K562 (cell line): ENCODE results near the gene SH3D19. TPM values are rescaled to one million over a fixed set of nuclear protein-coding genes. Genes with fewer than 3 reads are reported as not detected.

Experiments used
- ATAC-seq: fragments of 200-7000 bp; cut with Tn5 transposase; 3 replicates; pipeline ENCODE4 v1.9.1; 2020; ENCODE audit warnings: moderate library complexity
- BruUV-seq: library from RNA; stranded (reverse); fragments of 400-500 nt; replicated peaks from 2 replicates; lab custom pipeline; 2021; lab: Mats Ljungman, UMichigan
- CTCF ChIA-PET: fragments of 300-600 bp; formaldehyde crosslinking; extraction: SDS; loops from one replicate; lab custom pipeline; 2021; ENCODE audit warnings: low intra/inter-chr PET ratio; lab: Yijun Ruan, JAX
- POLR2A ChIA-PET: fragments of 300-600, 350-650 bp; sonication (Branson Sonifier 250); formaldehyde crosslinking; extraction: SDS; loops from one replicate; lab custom pipeline; 2021; ENCODE audit warnings: antibody characterized with exemption, inconsistent platforms; lab: Yijun Ruan, JAX
- DNase-seq, 4 experiments: peaks; one replicate each; pipeline versions ENCODE4 v3.0.0 to v3.0.0-alpha.2; 2011 to 2018; ENCODE audit warnings: low spot score in 3 of 4, mixed read lengths in 3 of 4; ENCODE audit errors: extremely low read depth in 1 of 4
- FAIRE-seq: peaks from 2 replicates; lab custom pipeline; 2011; peaks lifted over from hg19 to GRCh38; lab: Jason Lieb, UNC
- H2AFZ ChIP-seq: 2 replicates; pipeline ENCODE4 v1.6.0; 2011; ENCODE audit warnings: low read depth, low read length, control low read depth, inconsistent platforms
- H3K27ac ChIP-seq: fragments of 200-600 bp; 3 replicates; pipeline ENCODE4 v1.8.0; 2011; ENCODE audit warnings: low read depth, mild to moderate bottlenecking, control low read depth, inconsistent platforms, low read length, moderate library complexity, mixed read lengths; ENCODE audit errors: extremely low read depth
- H3K27me3 ChIP-seq, 2 experiments: fragments of 300-600 bp in 1 of 2; 2 replicates in 1 of 2; 3 replicates in 1 of 2; pipeline versions ENCODE4 v1.6.0 to v1.8.0; 2011; ENCODE audit warnings: inconsistent platforms in 2 of 2, low read length in 2 of 2, mild to moderate bottlenecking in 1 of 2, mixed read lengths in 1 of 2, moderate library complexity in 1 of 2; ENCODE audit not compliant: control insufficient read depth in 2 of 2, insufficient read depth in 2 of 2
- H3K36me3 ChIP-seq: fragments of 300-600 bp; 3 replicates; pipeline ENCODE4 v1.8.0; 2011; ENCODE audit warnings: mild to moderate bottlenecking, low read length, inconsistent platforms; ENCODE audit not compliant: control insufficient read depth, insufficient read depth
- H3K4me1 ChIP-seq, 2 experiments: fragments of 200-600 bp in 1 of 2; replicated peaks in 1 of 2; 2 replicates in 1 of 2; 3 replicates in 1 of 2; pipeline versions ENCODE4 v1.5.1 to v1.8.0; 2011; ENCODE audit warnings: inconsistent platforms in 2 of 2, low read length in 2 of 2, mild to moderate bottlenecking in 1 of 2, mixed read lengths in 1 of 2, moderate library complexity in 1 of 2; ENCODE audit not compliant: control insufficient read depth in 2 of 2, insufficient read depth in 2 of 2
- H3K4me2 ChIP-seq: 2 replicates; pipeline ENCODE4 v1.6.1; 2011; ENCODE audit warnings: low read length, control low read depth, inconsistent platforms, mixed read lengths; ENCODE audit not compliant: insufficient read depth
- H3K4me3 ChIP-seq: fragments of 200-600 bp; sonication (generic), shearing (Covaris generic); 2 replicates; pipeline ENCODE4 v1.5.1; 2016; ENCODE audit warnings: control low read depth, inconsistent platforms
- H3K79me2 ChIP-seq: fragments of 200-600 bp; 3 replicates; pipeline ENCODE4 v1.8.0; 2011; ENCODE audit warnings: low read length, inconsistent platforms; ENCODE audit not compliant: control insufficient read depth, insufficient read depth
- H3K9ac ChIP-seq, 2 experiments: 2 replicates each; pipeline versions ENCODE4 v1.6.0 to v1.6.1; 2011; ENCODE audit warnings: low read depth in 2 of 2, low read length in 2 of 2, control low read depth in 1 of 2, inconsistent platforms in 1 of 2, mild to moderate bottlenecking in 1 of 2, mixed read lengths in 1 of 2; ENCODE audit not compliant: insufficient read depth in 1 of 2
- H3K9me1 ChIP-seq: one replicate; pipeline ENCODE4 v1.6.0; 2011; ENCODE audit warnings: inconsistent platforms, mild to moderate bottlenecking, low read length, moderate library complexity; ENCODE audit not compliant: control insufficient read depth, insufficient read depth
- H3K9me3 ChIP-seq: replicated peaks from 2 replicates; pipeline ENCODE4 v1.5.1; 2011; ENCODE audit warnings: low read depth, low read length, inconsistent platforms; ENCODE audit not compliant: control insufficient read depth, insufficient read depth
- H4K20me1 ChIP-seq: replicated peaks from 2 replicates; pipeline ENCODE4 v1.6.1; 2011; ENCODE audit warnings: low read length, inconsistent platforms, mixed read lengths; ENCODE audit not compliant: control insufficient read depth, insufficient read depth
- AFF4 ChIP-seq: sonication (generic); formaldehyde crosslinking; IDR thresholded peaks from 2 replicates; pipeline ENCODE4 v1.8.0; 2023; ENCODE audit warnings: mild to moderate bottlenecking, missing genetic modification reagents
- CBFA2T2 ChIP-seq: fragments of 450-650 bp; conservative IDR thresholded peaks from 2 replicates; pipeline ENCODE4 v1.6.1; 2017; ENCODE audit warnings: mild to moderate bottlenecking
- ERF ChIP-seq: fragments of 450-650 bp; formaldehyde crosslinking; IDR thresholded peaks from 2 replicates; pipeline ENCODE4 v1.4.0; 2020; ENCODE audit warnings: mild to moderate bottlenecking, mixed read lengths
- FOXJ3 ChIP-seq: sonication (generic); formaldehyde crosslinking; IDR thresholded peaks from 2 replicates; pipeline ENCODE4 v1.4.0; 2020; ENCODE audit warnings: mild to moderate bottlenecking, missing genetic modification reagents
- FOXP1 ChIP-seq: sonication (generic); formaldehyde crosslinking; IDR thresholded peaks from 2 replicates; pipeline ENCODE4 v1.8.0; 2022; ENCODE audit warnings: mild to moderate bottlenecking, missing genetic modification reagents
- HMG20A ChIP-seq: fragments of 450-650 bp; formaldehyde crosslinking; conservative IDR thresholded peaks from 2 replicates; pipeline ENCODE4 v1.4.0; 2020; ENCODE audit warnings: mild to moderate bottlenecking, mixed read lengths
- HMG20B ChIP-seq: fragments of 250-450 bp; sonication (Bioruptor Pico); IDR thresholded peaks from 2 replicates; pipeline ENCODE4 v1.5.0; 2021; ENCODE audit warnings: mild to moderate bottlenecking
- MCM5 ChIP-seq: fragments of 450-650 bp; IDR thresholded peaks from 2 replicates; pipeline ENCODE4 v1.6.1; 2016; ENCODE audit warnings: low read depth
- MYNN ChIP-seq, 2 experiments: sonication (generic); formaldehyde crosslinking in 1 of 2; IDR thresholded peaks; 2 replicates each; pipeline versions ENCODE4 v1.5.0 to v1.6.1; 2016 to 2020; ENCODE audit warnings: antibody characterized with exemption in 1 of 2, missing genetic modification reagents in 1 of 2
- SMAD2 ChIP-seq: fragments of 150-350 bp; IDR thresholded peaks from 2 replicates; pipeline ENCODE4 v1.6.1; 2014; ENCODE audit warnings: low read depth, mild to moderate bottlenecking, low read length
- XRCC5 ChIP-seq: fragments of 200-400 bp; formaldehyde crosslinking; IDR thresholded peaks from 2 replicates; pipeline ENCODE4 v1.6.1; 2017; ENCODE audit warnings: low read depth, mild to moderate bottlenecking, low read length
- YBX1 ChIP-seq: fragments of 450-650 bp; IDR thresholded peaks from 2 replicates; pipeline ENCODE4 v1.7.1; 2016; ENCODE audit warnings: mild to moderate bottlenecking
- ZEB2 ChIP-seq: fragments of 450-650 bp; IDR thresholded peaks from 2 replicates; pipeline ENCODE4 v1.6.1; 2016
- WGBS: fragments of 100-300 bp; shearing (Covaris generic); methylation state at CpG from one replicate; pipeline ENCODE4 v1.1.6; 2016; ENCODE audit warnings: low coverage, mixed read lengths; ENCODE audit not compliant: insufficient coverage; ENCODE audit errors: missing lambda C conversion rate; 5-methylcytosine and 5-hydroxymethylcytosine counted together
- in situ Hi-C: fragments of 300-500 bp; cut with MboI; formaldehyde crosslinking; loops from 4 replicates; pipeline ENCODE4 v1.15.0; 2018; ENCODE audit warnings: inconsistent platforms, mixed read lengths
- intact Hi-C: fragments of 100-400 bp; cut with micrococcal nuclease; formaldehyde crosslinking; loops from 2 replicates; pipeline ENCODE4 v1.14.2; 2022
- polyA plus RNA-seq, 8 experiments: library from polyadenylated mRNA; depleted of rRNA in 4 of 8; stranded (reverse) in 5 of 8; unstranded in 3 of 8; fragments of >200 nt; fragmentation: Nextera tagmentation in 2 of 8; fragmentation: Illumina TruSeq in 1 of 8; extraction: Ambion mirVana in 2 of 8; extraction: Trizol in 1 of 8; gene quantifications; 2 replicates each; pipeline versions ENCODE4 v1.2.1 to v1.2.3, GENCODE V29; 2011 to 2014; ENCODE audit warnings: inconsistent platforms in 1 of 8, missing spikeins in 1 of 8
- total RNA-seq, 7 experiments: library from RNA; depleted of rRNA in 6 of 7; stranded (reverse); fragments of >200 nt in 6 of 7; fragmentation: Illumina TruSeq in 2 of 7; extraction: Trizol in 2 of 7; gene quantifications; 2 replicates each; pipeline versions ENCODE4 v1.2.1 to v1.2.3, GENCODE V29; 2011 to 2021; ENCODE audit warnings: low replicate concordance in 1 of 7
- TF ChIP-seq, protein P1 (sequence below): fragments of 450-650 bp; IDR thresholded peaks from 2 replicates; pipeline ENCODE4 v1.7.1; 2018; ENCODE audit warnings: mild to moderate bottlenecking, low read depth; ENCODE audit not compliant: partially characterized antibody
- TF ChIP-seq, protein P2 (sequence below), 2 experiments: fragments of 450-650 bp in 1 of 2; sonication (generic) in 1 of 2; formaldehyde crosslinking in 1 of 2; IDR thresholded peaks in 1 of 2; conservative IDR thresholded peaks in 1 of 2; 2 replicates each; pipeline versions ENCODE4 v1.6.1 to v1.8.1; 2016 to 2023; ENCODE audit warnings: mild to moderate bottlenecking in 2 of 2, moderate library complexity in 2 of 2, inconsistent platforms in 1 of 2, missing genetic modification reagents in 1 of 2

Gene SH3D19
- total and polyA plus RNA-seq, 9 of the 15 experiments (the other 6 are each of a cell fraction or from before 2014, with no cell fraction given) = 0.42 to 2.2 (median 1.1) TPM; not detected in 6

GRCh38 chr4:151236036-151236435, 89.4 kb downstream of the SH3D19 start:
- ChIA-PET CTCF (no interaction called here), POLR2A (interaction anchor here (0.6 to 0.7 kb wide), 2 partner anchors 21 to 100 kb away, joined by 3 read pairs; no protein-coding TSS in a partner anchor)
- no peak overlapping the region for H3K4me2 ChIP-seq
- intact Hi-C loops (no loop called here), in situ Hi-C loops (no loop called here)
- ATAC-seq = no peak
- no peak overlapping the region for H3K4me3 ChIP-seq
- H4K20me1 ChIP-seq = no peaks in the 10 kb centered on the region
- no peak overlapping the region for H3K27ac ChIP-seq
- DNase-seq = no peak
- no peaks in the 10 kb centered on the region for H3K79me2 ChIP-seq
- no peaks in the 10 kb centered on the region for H3K9me3 ChIP-seq
- H2AFZ ChIP-seq = no peak overlapping the region
- WGBS = under 1% methylated on average over 26 of the region's 27 CpGs
- no peak for FAIRE-seq
- TF ChIP-seq FOXJ3 (CRISPR knock-in tag) (no peak), FOXP1 (no peak), YBX1 (no peak), MYNN (IDR thresholded peaks at IDR 0.05) (no peak), MYNN (CRISPR knock-in tag; IDR thresholded peaks at IDR 0.05) (no peak), HMG20A (CRISPR knock-in tag) (no peak), AFF4 (CRISPR knock-in tag) (no peak), HMG20B (CRISPR knock-in tag) (no peak), XRCC5 (no peak), ERF (CRISPR knock-in tag) (no peak), CBFA2T2 (no peak), ZEB2 (no peak), SMAD2 (no peak), MCM5 (no peak)
- TF ChIP-seq, protein P1, sequence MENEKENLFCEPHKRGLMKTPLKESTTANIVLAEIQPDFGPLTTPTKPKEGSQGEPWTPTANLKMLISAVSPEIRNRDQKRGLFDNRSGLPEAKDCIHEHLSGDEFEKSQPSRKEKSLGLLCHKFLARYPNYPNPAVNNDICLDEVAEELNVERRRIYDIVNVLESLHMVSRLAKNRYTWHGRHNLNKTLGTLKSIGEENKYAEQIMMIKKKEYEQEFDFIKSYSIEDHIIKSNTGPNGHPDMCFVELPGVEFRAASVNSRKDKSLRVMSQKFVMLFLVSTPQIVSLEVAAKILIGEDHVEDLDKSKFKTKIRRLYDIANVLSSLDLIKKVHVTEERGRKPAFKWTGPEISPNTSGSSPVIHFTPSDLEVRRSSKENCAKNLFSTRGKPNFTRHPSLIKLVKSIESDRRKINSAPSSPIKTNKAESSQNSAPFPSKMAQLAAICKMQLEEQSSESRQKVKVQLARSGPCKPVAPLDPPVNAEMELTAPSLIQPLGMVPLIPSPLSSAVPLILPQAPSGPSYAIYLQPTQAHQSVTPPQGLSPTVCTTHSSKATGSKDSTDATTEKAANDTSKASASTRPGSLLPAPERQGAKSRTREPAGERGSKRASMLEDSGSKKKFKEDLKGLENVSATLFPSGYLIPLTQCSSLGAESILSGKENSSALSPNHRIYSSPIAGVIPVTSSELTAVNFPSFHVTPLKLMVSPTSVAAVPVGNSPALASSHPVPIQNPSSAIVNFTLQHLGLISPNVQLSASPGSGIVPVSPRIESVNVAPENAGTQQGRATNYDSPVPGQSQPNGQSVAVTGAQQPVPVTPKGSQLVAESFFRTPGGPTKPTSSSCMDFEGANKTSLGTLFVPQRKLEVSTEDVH = no peak
- TF ChIP-seq, protein P2, sequence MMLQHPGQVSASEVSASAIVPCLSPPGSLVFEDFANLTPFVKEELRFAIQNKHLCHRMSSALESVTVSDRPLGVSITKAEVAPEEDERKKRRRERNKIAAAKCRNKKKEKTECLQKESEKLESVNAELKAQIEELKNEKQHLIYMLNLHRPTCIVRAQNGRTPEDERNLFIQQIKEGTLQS (IDR thresholded peaks at IDR 0.05) = no peak
- TF ChIP-seq, protein P2 (CRISPR knock-in tag; conservative IDR thresholded peaks at IDR 0.05) = no peak
- no peaks in the 10 kb centered on the region for H3K9me1 ChIP-seq
- H3K9ac ChIP-seq = no peak overlapping the region
- no peaks in the 10 kb centered on the region for H3K4me1 ChIP-seq
- no peaks in the 10 kb centered on the region for H3K36me3 ChIP-seq
- 0 out of 5 replicates have a peak, but pooled peaks cover 0 to 2% of the 10 kb centered on the region in 2 experiments for H3K27me3 ChIP-seq
- BruUV-seq = no TSS peak
